ENCODE data around the gene CBLN4. TPM values are rescaled to one million over a fixed set of nuclear protein-coding genes. Genes with fewer than 3 reads are reported as not detected.

Gene CBLN4
- not detected in 2 replicates for total RNA-seq

GRCh38 chr20:56005389-56005715 is at the start of gene CBLN4:
CBLN4 (minus strand) TSS chr20:56005519; CDS start chr20:56004171, 1,348 bp downstream.
- POLR2A ChIA-PET = no interaction called here
- peaks cover 13% of the 10 kb centered on the region for H3K27me3 Mint-ChIP-seq
- ATAC-seq (ENCODE audit: low read depth) = no peak
- H3K4me1 Mint-ChIP-seq = no peaks in the 10 kb centered on the region
- CTCF ChIA-PET = no interaction called here
- no peak for TF ChIP-seq CTCF (IDR thresholded peaks at IDR 0.05)
- H3K36me3 Mint-ChIP-seq (ENCODE audit: low read depth) = no peaks in the 10 kb centered on the region
- DNase-seq = no peak
- H3K27ac Mint-ChIP-seq = no peak within 1 kb of the TSS
- H3K4me3 Mint-ChIP-seq = no peak within 1 kb of the TSS
- intact Hi-C loops (cut with micrococcal nuclease) = no loop called here
- peaks cover 4% of the 10 kb centered on the region for H3K9me3 Mint-ChIP-seq

- H3K36me3 Mint-ChIP-seq (ENCODE audit: low read depth) = no peaks in the 10 kb centered on the region
- H3K27me3 Mint-ChIP-seq = no peaks in the 10 kb centered on the region
- ChIA-PET POLR2A (no interaction called here), CTCF (no interaction called here)
- intact Hi-C loops (cut with micrococcal nuclease) = no loop called here
- H3K4me1 Mint-ChIP-seq = no peaks in the 10 kb centered on the region
- DNase-seq (no peak), ATAC-seq (ENCODE audit: low read depth) (no peak)
- no peak overlapping the region for H3K27ac Mint-ChIP-seq
- no peak for TF ChIP-seq CTCF (IDR thresholded peaks at IDR 0.05)
- H3K9me3 Mint-ChIP-seq = peaks cover 5% of the 10 kb centered on the region
- H3K4me3 Mint-ChIP-seq = no peak overlapping the region
Measured at GRCh38 chr20:56043227-56043626, 37.9 kb upstream of the CBLN4 start.

GRCh38 chr20:56032251-56032650 is 26.9 kb upstream of the CBLN4 start:
- H3K27ac Mint-ChIP-seq = no peak overlapping the region

GRCh38 chr20:56018716-56019115 is 13.4 kb upstream of the CBLN4 start:
- Mint-ChIP-seq H3K9me3 (peaks cover 11% of the 10 kb centered on the region), H3K4me3 (no peak overlapping the region), H3K36me3 (ENCODE audit: low read depth) (no peaks in the 10 kb centered on the region), H3K4me1 (no peaks in the 10 kb centered on the region), H3K27ac (no peak overlapping the region), H3K27me3 (no peaks in the 10 kb centered on the region)
- intact Hi-C loops (cut with micrococcal nuclease) = no loop called here
- ChIA-PET CTCF (no interaction called here), POLR2A (no interaction called here)
- no peak for TF ChIP-seq CTCF (IDR thresholded peaks at IDR 0.05)
- no peak for ATAC-seq (ENCODE audit: low read depth)
- no peak for DNase-seq

More at GRCh38 chr20:56032251-56032650, 26.9 kb upstream of the CBLN4 start:
- Mint-ChIP-seq H3K9me3 (peaks cover 26% of the 10 kb centered on the region), H3K36me3 (ENCODE audit: low read depth) (no peaks in the 10 kb centered on the region), H3K4me3 (no peak overlapping the region), H3K4me1 (no peaks in the 10 kb centered on the region), H3K27me3 (no peaks in the 10 kb centered on the region)
- intact Hi-C loops (cut with micrococcal nuclease) = no loop called here
- ATAC-seq (ENCODE audit: low read depth) (no peak), DNase-seq (no peak)
- no peak for TF ChIP-seq CTCF (IDR thresholded peaks at IDR 0.05)
- ChIA-PET POLR2A (no interaction called here), CTCF (no interaction called here)

GRCh38 chr20:56018194-56018593 is 12.9 kb upstream of the CBLN4 start:
- intact Hi-C loops (cut with micrococcal nuclease) = no loop called here
- POLR2A ChIA-PET = no interaction called here
- CTCF ChIA-PET = no interaction called here
- no peak for TF ChIP-seq CTCF (IDR thresholded peaks at IDR 0.05)
- Mint-ChIP-seq H3K9me3 (peaks cover 10% of the 10 kb centered on the region), H3K36me3 (ENCODE audit: low read depth) (no peaks in the 10 kb centered on the region), H3K27me3 (no peaks in the 10 kb centered on the region), H3K4me1 (no peaks in the 10 kb centered on the region), H3K27ac (no peak overlapping the region), H3K4me3 (no peak overlapping the region)
- DNase-seq (no peak), ATAC-seq (ENCODE audit: low read depth) (no peak)

All from activated B cell treated with CpG ODN at 0.5 μM for 24 hours (primary cell).